Measurements from ENCODE around the gene MAD2L1BP.
"Not testable (repeated sequence)": the region's sequence is repeated elsewhere in the genome, so short reads cannot be mapped to it uniquely, and the experiment has no call there.

MAD2L1BP gene

GRCh38 chr6:43635387-43636307, at the start of gene MAD2L1BP:
Gene MAD2L1BP (plus strand): TSS chr6:43635840. CDS start chr6:43635876, 36 bp downstream.
- peak; percentile 69 to 85 for DNase-seq (ENCODE audit: low read depth in 2 of 2)

GRCh38 chr6:43588194-43588593, 47.4 kb upstream of the MAD2L1BP start:
- no peak for DNase-seq (ENCODE audit: low read depth in 2 of 2)

GRCh38 chr6:43589564-43589963, 46.1 kb upstream of the MAD2L1BP start:
- DNase-seq (ENCODE audit: low read depth in 2 of 2), result not testable (repeated sequence)

- no peak for DNase-seq (ENCODE audit: low read depth in 2 of 2)
These were observed 41.7 kb upstream of the MAD2L1BP start for GRCh38 chr6:43593938-43594337.

- no peak for DNase-seq (ENCODE audit: low read depth in 2 of 2)
These were observed 35.0 kb upstream of the MAD2L1BP start for GRCh38 chr6:43600595-43600994.

- DNase-seq (ENCODE audit: low read depth in 2 of 2), result no peak
These were observed 31.5 kb upstream of the MAD2L1BP start for GRCh38 chr6:43604174-43604573.

GRCh38 chr6:43606019-43606418, 29.6 kb upstream of the MAD2L1BP start:
- no peak for DNase-seq (ENCODE audit: low read depth in 2 of 2)

GRCh38 chr6:43608310-43608763, 27.3 kb upstream of the MAD2L1BP start:
- peak; percentile 14 to 48 for DNase-seq (ENCODE audit: low read depth in 2 of 2)

- DNase-seq (ENCODE audit: low read depth in 2 of 2), result no peak
These were observed 26.8 kb upstream of the MAD2L1BP start for GRCh38 chr6:43608807-43609206.

GRCh38 chr6:43609402-43609801, 26.2 kb upstream of the MAD2L1BP start:
- no peak for DNase-seq (ENCODE audit: low read depth in 2 of 2)

GRCh38 chr6:43610431-43610830, 25.2 kb upstream of the MAD2L1BP start:
- no peak for DNase-seq (ENCODE audit: low read depth in 2 of 2)

- no peak for DNase-seq (ENCODE audit: low read depth in 2 of 2)
These were observed 21.8 kb upstream of the MAD2L1BP start for GRCh38 chr6:43613721-43614395.

GRCh38 chr6:43614396-43614730, 21.3 kb upstream of the MAD2L1BP start:
- DNase-seq (ENCODE audit: low read depth in 2 of 2), result no peak

GRCh38 chr6:43616725-43617472, 18.7 kb upstream of the MAD2L1BP start:
- DNase-seq (ENCODE audit: low read depth in 2 of 2), result no peak

GRCh38 chr6:43621078-43621835, 14.4 kb upstream of the MAD2L1BP start:
- no peak for DNase-seq (ENCODE audit: low read depth in 2 of 2)

GRCh38 chr6:43621836-43622180, 13.8 kb upstream of the MAD2L1BP start:
- no peak for DNase-seq (ENCODE audit: low read depth in 2 of 2)

- DNase-seq (ENCODE audit: low read depth in 2 of 2), result no peak
These were observed 13.1 kb upstream of the MAD2L1BP start for GRCh38 chr6:43622541-43622940.

GRCh38 chr6:43623880-43624785, 11.5 kb upstream of the MAD2L1BP start:
- DNase-seq (ENCODE audit: low read depth in 2 of 2), result no peak

- DNase-seq (ENCODE audit: low read depth in 2 of 2), result no peak
These were observed 10.8 kb upstream of the MAD2L1BP start for GRCh38 chr6:43624786-43625288.

GRCh38 chr6:43625393-43625992, 10.1 kb upstream of the MAD2L1BP start:
- no peak for DNase-seq (ENCODE audit: low read depth in 2 of 2)

Data from stimulated activated CD4-positive, alpha-beta T cell treated with anti-CD3 and anti-CD28 coated beads, Interleukin-15, amount 100 ng/mL, for 48 hours (primary cell).